ENCODE data around the gene METTL17. TPM values are rescaled to one million over a fixed set of nuclear protein-coding genes. Genes with fewer than 3 reads are reported as not detected.
"Not testable (repeated sequence)": the region's sequence is repeated elsewhere in the genome, so short reads cannot be mapped to it uniquely, and the experiment has no call there.

The METTL17 gene
- total RNA-seq, 1 donor from 2014 or later, result 33.1 TPM

DNA sequence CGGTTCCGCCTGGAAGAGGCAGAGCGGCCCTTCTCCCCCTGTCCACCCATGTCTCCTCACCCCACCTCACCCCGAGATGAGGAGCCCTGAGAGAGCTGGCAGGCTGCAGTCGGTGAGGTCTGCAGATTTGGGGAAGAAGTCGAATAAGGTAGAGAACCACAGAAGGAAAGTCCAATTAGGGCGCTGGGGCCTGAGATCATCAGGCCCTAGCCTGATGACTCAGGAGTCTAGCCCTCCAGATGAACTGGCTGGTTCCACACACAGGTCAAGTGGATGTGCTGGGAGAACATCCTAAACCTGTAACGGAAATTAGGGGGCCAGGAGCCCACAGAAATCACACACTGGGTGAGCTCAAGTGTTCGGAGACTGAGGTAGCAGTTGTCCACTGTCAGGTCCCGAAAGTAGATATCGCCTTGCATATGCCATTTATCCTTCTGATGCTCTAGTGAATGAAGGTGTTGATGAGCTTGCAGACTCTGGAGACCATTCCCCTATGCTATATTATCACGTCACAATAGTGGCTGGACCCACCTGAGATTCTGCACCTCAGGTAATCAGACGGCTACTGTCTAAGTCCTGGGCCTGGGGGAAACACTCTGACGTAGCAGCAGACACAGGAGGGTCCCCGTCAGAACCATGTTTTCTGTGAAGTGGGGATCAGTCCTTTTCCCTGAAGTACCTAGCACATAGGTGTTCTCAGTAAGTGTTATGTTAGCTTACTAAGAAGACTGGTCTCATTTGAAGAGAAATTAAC is 886 bp upstream of the METTL17 start:
- no peak for DNase-seq (ENCODE audit: low spot score)
- ATAC-seq, result no peak

GRCh38 chr14:20989471-20989786 is 351 bp upstream of the METTL17 start:
- DNase-seq (ENCODE audit: low spot score) (no peak), ATAC-seq (no peak)

DNA sequence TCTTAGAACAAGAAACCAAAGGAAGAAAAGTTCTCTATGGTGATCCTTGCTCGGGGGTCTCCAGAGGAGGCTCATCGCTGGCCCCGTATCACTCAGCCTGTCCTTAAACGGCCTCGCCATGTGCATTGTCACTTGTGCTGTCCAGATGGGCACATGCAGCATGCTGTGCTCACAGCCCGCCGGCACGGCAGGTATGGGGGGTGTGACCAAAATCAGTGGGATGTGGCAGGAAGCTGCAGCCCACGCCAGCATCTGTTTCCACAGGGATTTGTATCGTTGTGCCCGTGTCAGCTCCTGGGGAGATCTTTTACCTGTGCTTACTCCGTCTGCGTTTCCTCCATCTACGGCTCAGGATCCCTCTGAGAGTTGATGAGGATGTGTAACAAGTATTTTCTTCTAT is 6.7 kb downstream of the METTL17 start:
- ATAC-seq, result no peak
- DNase-seq (ENCODE audit: low spot score), result no peak

GRCh38 chr14:20997115-20997514 is 7.3 kb downstream of the METTL17 start:
- DNase-seq (ENCODE audit: low spot score) (no peak), ATAC-seq (no peak)

- no peak for DNase-seq (ENCODE audit: low spot score)
Measured at GRCh38 chr14:20997564-20997963, 7.8 kb downstream of the METTL17 start.

DNA sequence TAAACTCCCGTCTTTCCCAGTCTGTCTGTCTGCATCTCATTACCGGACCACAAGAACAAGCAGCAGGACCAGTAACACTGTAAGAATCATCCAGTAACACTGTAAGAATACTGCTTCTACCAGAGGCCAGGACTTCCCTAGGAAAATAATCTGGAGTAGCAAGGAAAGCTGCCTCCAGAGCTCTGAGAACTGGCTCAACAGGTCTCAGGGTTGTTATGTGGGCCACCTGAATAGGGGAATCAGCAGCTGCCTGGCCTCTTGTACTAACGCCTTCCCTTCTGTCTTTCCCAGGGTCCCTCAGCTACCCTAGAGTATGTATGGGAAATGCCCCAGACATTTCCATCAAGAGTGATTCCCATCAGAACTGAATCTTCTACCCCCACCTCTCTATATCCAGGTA is 8.4 kb downstream of the METTL17 start:
- ATAC-seq (no peak), DNase-seq (ENCODE audit: low spot score) (no peak)

More at GRCh38 chr14:20997564-20997963, 7.8 kb downstream of the METTL17 start:
- no peak for ATAC-seq

- ATAC-seq (peak; percentile 58), DNase-seq (ENCODE audit: low spot score) (no peak)
Measured at GRCh38 chr14:20998674-20999366, 9.0 kb downstream of the METTL17 start, which contains the start of gene SLC39A2. Gene SLC39A2 (plus strand): TSS chr14:20999293. CDS start chr14:20999447, 154 bp downstream.

DNA sequence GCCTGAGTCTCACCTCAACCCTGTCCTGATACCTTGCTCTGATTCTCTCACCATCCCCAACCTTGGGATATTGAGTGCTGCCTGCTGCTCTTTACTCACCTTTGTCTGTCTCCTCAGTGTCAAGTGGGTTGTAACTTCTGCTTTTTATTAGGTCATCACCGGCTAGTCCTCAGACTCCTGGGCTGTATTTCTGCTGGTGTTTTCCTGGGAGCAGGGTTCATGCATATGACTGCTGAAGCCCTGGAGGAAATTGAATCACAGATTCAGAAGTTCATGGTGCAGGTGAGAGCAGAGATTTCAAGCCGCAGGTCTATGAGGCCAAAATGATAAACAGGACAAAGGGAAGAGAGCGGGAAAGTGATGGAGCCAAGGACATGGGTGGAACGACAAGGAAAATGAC is 9.8 kb downstream of the METTL17 start:
- no peak for ATAC-seq

DNA sequence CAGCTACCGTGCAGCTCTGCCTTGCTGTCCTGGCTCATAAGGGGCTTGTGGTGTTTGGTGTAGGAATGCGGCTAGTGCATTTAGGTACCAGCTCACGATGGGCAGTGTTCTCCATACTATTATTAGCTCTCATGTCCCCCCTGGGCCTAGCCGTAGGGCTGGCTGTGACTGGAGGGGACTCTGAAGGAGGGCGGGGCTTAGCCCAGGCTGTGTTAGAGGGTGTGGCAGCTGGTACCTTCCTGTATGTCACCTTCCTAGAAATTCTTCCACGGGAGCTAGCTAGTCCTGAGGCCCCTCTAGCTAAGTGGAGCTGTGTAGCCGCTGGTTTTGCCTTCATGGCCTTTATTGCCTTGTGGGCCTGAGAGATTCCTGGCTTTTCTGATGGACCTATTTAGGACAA is 11.4 kb downstream of the METTL17 start:
- no peak for ATAC-seq
- DNase-seq (ENCODE audit: low spot score), result no peak

More for the DNA sequence above, 9.8 kb downstream of the METTL17 start:
- DNase-seq (ENCODE audit: low spot score), result no peak

DNA sequence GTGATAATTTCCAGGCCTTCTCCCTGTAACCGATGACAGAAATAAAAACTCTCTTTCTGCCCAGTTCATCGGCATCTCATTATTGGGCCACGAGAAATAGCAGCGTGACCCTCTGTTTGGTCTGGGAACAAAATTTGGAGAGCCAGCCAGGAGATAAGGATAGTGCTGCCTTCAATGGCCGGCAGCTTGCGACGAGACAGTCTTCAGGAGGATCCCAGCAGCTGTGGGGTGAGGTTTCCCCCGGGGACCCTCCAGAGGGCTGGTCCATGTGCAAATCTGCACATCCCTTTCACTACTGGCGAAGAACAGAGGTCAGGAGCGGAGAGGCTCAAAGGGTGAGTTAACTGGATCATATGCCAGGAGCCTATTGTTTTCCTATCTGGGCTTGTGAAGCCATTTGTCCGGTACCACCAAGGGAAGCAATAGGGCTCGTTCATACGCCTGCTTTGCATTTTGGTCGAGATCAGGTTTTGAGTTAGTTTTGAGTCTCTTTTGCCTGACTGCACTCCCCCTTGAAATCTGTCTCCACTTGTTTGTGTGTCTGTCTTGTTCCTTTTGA is 14.1 kb downstream of the METTL17 start:
- DNase-seq (ENCODE audit: low spot score) (no peak), ATAC-seq (no peak)

GRCh38 chr14:21009721-21010120 is 19.9 kb downstream of the METTL17 start:
- ATAC-seq; DNase-seq (ENCODE audit: low spot score): not testable (repeated sequence)

DNA sequence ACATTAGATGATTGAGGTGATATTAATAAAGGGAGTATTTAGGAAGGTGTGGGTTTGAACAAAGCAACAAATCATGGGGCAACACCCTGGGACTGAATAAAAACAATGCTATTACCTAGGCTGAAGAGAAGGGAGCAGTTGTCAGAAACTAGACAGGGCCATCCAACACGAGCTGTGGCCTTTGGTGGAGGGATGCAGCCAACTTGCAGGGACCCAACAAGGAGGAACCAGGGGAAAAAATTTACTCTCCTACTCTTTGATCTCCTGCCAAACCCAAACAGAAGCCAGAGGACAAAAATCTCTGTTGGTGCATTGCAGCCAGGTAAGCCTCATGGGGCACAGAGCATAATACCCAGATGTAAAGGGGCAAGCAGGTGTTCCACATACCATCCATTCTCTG is 21.4 kb downstream of the METTL17 start:
- no peak for DNase-seq (ENCODE audit: low spot score)
- no peak for ATAC-seq

- peak; percentile 94 for ATAC-seq
Measured at GRCh38 chr14:21014761-21015190, 25.0 kb downstream of the METTL17 start.

GRCh38 chr14:21015312-21015711 is 25.5 kb downstream of the METTL17 start:
- ATAC-seq (peak; percentile 47), DNase-seq (ENCODE audit: low spot score) (no peak)

More at GRCh38 chr14:21014761-21015190, 25.0 kb downstream of the METTL17 start:
- DNase-seq (ENCODE audit: low spot score), result peak; percentile 86

- ATAC-seq (no peak), DNase-seq (ENCODE audit: low spot score) (no peak)
Measured at GRCh38 chr14:21016413-21017190, 26.8 kb downstream of the METTL17 start.

DNA sequence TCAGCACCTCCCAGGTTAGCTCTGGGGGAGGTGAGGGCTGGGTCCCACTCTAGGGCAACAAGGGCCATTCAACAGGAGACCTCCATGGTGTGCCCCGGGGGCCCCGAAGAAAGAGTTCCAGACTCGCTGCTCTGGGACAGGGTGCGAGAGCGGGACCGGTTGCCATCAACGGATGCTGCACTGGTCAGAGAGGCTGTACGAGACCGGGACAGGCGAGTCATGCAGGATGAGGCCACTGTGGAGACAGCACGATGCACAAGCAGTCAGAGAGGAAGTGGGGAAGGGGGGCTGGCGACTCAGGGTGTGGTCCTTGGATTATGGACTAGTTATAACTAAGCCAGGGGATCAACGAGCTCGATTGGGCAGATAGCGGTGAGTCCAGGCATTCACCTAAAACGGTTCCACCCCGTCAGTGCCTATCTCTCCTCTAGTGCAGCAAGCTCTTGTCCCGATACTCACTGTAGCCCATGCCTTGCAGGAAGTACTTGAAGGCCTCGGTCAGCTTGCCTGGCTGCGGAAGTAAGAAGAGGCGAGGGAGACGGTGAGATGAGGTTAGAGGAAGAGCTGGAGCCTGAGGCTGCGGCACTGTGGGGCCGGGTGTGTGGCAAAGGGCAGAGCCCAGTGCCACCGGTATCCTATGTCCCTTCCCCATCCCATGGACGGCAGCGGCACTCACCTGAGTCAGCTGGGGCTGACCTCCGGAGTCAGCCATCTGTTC is 27.9 kb downstream of the METTL17 start:
- no peak for DNase-seq (ENCODE audit: low spot score)
- ATAC-seq, result no peak

DNA sequence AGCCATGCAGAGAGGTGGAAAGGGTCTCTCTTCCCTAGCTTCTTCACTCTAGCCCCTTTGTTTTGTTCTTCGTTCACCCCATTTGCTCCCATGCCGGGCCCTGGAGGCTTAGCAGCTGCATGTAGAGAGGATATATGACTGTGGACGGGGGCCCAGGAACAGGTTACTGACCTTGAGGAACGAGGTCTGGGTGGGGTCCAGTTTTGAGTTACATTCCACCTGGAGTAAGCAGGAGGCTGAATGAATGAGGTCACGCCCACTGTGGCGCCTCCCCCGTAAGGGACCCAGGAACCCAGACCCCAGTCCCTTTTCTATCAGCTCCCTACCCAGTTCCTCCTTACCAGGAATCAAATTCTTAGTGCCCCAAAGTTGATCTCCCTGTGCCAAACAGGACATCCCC is 28.5 kb downstream of the METTL17 start:
- no peak for DNase-seq (ENCODE audit: low spot score)
- no peak for ATAC-seq

DNA sequence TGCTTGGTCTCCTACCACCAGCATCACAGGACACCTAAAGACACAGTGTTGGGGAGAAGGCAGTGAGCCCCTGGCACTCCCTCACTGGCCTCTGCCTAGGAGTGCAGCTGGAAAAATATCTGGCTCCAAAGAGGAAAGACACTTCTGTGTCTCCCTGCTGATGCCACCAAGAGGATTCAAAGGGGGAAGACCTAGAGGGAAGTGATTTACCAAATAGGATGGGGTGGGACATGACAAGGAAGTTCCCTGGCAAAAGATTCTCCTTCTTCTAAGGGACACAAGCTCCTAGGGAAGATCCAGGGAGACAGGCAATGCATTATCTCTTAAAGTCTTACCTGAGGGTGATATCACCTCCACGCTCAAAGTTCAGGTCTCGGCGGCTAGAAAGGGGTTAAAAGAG is 29.0 kb downstream of the METTL17 start:
- ATAC-seq (no peak), DNase-seq (ENCODE audit: low spot score) (no peak)

DNA sequence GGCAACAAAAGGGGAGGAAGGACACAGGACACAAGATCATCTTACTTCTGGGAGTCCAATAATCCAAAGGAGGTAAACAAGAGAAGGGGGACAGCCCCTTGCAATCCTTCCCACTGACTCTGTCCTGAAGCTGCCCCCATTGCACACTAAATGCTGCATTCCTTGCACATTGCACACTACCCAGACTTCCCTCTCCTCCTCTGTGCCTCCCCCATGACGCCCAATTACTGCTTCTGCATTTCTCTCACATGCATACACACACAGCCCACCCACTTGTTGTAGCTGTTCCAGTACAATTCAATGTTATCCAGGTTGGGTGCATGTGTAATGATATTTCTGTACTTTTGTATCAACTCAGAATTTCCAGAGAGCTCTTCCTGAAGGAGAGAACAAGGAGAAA is 29.6 kb downstream of the METTL17 start:
- ATAC-seq, result no peak
- DNase-seq (ENCODE audit: low spot score), result no peak

DNA sequence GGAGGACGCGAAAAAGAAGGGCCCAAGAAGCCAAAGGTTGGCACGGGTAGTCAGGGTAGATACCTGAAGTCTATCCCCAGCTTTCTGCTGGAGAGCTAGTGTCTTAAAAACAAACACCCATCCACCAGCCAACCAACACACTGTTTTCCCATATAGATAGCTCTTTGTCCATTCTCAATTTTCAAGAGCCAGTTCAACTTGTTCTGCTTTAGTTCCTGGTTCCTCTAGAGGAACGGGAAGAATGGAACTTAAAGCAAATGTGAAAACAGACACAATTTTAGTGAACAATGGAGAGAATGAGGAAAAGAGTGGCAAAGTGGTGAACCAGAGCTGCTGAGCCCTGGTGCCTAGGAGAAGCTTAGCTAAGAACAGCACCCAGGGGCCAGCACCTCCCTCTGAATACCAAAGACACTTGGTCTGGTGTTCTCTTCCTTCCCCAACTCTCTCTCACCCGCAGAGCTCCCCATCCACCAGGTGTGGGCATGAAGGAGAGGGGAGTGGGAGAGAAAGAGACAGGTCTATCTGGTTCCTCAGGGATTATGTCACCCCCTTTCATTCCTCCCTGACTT is 31.3 kb downstream of the METTL17 start:
- no peak for DNase-seq (ENCODE audit: low spot score)

More for the DNA sequence above, 31.3 kb downstream of the METTL17 start:
- no peak for ATAC-seq

All from left lobe of liver (tissue), 2 donors.